MM.1S (cell line): ENCODE measurements around the gene BPIFA1.

Source experiments
- EZH2 ChIP-seq: fragments of 300-600 bp; sonication (generic); optimal IDR thresholded peaks from 2 replicates; pipeline ENCODE3; 2017; ENCODE audit warnings: low read depth, mild to moderate bottlenecking, antibody characterized with exemption, low read length, mixed read lengths
- EZH2phosphoT487 ChIP-seq: fragments of 300-600 bp; sonication (generic); IDR thresholded peaks from 2 replicates; pipeline ENCODE4 v1.6.1; 2018; ENCODE audit warnings: antibody characterized with exemption, low read length
- TF ChIP-seq, protein P1 (sequence below): fragments of 300-600 bp; sonication (generic); IDR thresholded peaks from 2 replicates; pipeline ENCODE4 v1.5.1; 2016; ENCODE audit warnings: antibody characterized with exemption, low read length, mixed read lengths

- TF ChIP-seq, protein P1, sequence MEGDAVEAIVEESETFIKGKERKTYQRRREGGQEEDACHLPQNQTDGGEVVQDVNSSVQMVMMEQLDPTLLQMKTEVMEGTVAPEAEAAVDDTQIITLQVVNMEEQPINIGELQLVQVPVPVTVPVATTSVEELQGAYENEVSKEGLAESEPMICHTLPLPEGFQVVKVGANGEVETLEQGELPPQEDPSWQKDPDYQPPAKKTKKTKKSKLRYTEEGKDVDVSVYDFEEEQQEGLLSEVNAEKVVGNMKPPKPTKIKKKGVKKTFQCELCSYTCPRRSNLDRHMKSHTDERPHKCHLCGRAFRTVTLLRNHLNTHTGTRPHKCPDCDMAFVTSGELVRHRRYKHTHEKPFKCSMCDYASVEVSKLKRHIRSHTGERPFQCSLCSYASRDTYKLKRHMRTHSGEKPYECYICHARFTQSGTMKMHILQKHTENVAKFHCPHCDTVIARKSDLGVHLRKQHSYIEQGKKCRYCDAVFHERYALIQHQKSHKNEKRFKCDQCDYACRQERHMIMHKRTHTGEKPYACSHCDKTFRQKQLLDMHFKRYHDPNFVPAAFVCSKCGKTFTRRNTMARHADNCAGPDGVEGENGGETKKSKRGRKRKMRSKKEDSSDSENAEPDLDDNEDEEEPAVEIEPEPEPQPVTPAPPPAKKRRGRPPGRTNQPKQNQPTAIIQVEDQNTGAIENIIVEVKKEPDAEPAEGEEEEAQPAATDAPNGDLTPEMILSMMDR, result no peak
- TF ChIP-seq EZH2, result no peak
- TF ChIP-seq EZH2phosphoT487, result no peak
Measured at GRCh38 chr20:33282196-33282934, 46.6 kb downstream of the BPIFA1 start.
